ENCODE results near the gene ZBTB44. TPM values are rescaled to one million over a fixed set of nuclear protein-coding genes. Genes with fewer than 3 reads are reported as not detected.
"Not testable (repeated sequence)": the region's sequence is repeated elsewhere in the genome, so short reads cannot be mapped to it uniquely, and the experiment has no call there.

ZBTB44 gene
- total RNA-seq, 2 donors from 2014 or later = 47.7 to 48.1 TPM

DNA sequence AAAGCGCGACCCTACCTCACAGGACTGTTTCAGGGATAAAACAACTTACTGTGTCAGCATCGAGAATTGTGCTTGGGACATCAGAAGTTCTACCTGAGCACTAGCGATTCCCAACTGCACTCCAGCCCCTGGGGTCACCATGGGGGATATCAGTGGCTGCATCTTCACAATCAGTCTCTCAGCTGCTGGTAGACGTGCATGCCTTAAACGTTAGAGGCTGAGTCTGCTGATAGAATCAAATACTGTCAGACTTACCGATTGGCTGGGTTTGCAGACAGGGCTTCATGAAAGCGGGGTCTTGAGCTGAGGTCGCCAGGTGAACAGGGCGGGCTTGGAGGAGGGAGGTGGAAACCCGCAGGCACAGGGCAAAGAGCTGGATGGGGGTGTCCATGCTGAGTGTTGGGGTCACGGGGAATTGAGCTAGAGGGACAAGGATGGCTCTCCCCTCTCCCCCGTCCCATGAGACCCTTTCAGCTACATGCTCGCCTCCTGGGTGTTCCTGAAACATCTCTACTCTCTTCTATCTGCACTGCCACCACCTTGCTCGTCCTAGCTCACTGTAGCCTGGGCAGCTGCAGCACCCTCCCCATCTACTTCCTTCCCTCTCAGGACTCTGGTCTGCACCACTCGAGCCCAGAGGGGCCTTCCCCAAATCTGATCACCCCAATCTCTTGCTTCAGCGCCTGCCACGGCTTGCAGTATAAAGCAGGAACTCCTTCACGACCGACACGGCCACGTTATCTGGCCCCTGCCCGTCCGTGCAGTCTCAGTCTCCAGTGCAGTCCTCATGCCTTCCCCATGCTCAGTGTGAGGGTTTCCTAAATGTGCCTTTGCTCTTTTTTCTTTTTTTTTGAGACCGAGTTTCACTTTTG, 111.7 kb downstream of the ZBTB44 start:
- Mint-ChIP-seq H3K27ac (no peak overlapping the region), H3K27me3 (peaks cover 9% of the 10 kb centered on the region), H3K4me1 (peaks cover 8% of the 10 kb centered on the region), H3K36me3 (ENCODE audit: low read depth) (peaks cover 2% of the 10 kb centered on the region), H3K4me3 (no peak overlapping the region)
- DNase-seq (no peak), ATAC-seq (no peak)
- no peaks in the 10 kb centered on the region for H3K9me3 ChIP-seq (ENCODE audit: control insufficient read depth, low read length, poor library complexity, severe bottlenecking)

DNA sequence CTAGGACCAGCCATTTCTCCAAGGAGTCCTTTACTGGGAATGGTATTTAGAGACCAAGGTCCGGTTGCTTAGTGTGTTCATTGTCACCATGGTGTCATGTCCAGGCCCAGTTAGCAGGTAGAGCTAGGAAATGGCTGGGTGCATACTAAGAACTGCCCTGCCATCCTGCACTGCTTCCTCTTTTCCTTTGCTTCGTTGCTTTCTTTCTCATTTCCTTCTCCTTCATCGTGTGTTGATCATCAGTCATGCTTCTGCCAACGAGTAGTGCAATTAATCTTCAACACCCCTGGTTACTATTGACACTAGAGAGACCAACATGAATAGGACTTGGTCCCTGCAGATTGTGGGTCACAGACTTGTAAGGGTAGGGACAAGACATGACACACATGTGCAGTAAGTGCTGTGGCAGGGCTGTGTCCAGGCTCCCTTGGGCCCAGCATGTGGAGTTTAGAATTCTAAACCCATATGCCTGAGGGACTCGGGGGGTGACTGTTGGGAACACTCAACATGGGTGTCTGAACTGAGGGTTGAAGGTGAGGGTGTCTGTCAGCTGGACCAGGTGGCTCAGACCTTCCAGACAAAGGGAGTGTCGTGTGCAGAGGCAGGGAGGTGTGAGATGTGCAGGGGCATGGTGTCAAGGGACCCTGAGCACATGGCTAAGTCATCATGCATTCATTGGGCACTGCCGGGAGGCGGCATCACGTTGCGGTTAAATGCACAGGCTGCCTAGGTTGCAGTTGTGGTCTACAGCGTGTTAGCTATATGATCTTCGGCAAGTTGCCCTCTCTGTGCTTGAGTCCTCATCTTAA, 112.5 kb downstream of the ZBTB44 start:
- Mint-ChIP-seq H3K36me3 (ENCODE audit: low read depth) (peaks cover 2% of the 10 kb centered on the region), H3K4me1 (peaks cover 8% of the 10 kb centered on the region), H3K27ac (no peak overlapping the region), H3K4me3 (no peak overlapping the region), H3K27me3 (peaks cover 9% of the 10 kb centered on the region)
- ATAC-seq = no peak
- DNase-seq = no peak
- no peaks in the 10 kb centered on the region for H3K9me3 ChIP-seq (ENCODE audit: control insufficient read depth, low read length, poor library complexity, severe bottlenecking)

DNA sequence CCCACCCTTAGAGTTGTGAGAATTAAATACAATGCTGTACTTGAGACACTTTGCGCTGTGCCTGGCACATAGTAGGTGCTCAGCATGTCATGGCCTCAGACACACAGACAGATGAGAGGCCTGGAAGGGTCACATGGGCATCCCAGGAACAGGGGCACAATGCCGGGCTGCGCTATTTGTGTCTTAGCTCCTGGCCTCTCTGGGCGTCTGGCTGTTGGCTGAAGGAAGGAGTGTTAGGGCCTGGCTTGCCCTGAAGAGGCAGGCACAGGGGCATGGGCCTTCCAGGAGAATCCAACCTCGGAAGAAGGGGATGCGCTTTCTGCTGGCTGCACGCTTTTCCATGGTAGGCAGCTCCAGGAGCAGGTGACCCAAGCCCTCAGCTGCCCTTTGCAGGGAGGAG, 113.7 kb downstream of the ZBTB44 start:
- DNase-seq = no peak
- no peaks in the 10 kb centered on the region for H3K9me3 ChIP-seq (ENCODE audit: control insufficient read depth, low read length, poor library complexity, severe bottlenecking)

DNA sequence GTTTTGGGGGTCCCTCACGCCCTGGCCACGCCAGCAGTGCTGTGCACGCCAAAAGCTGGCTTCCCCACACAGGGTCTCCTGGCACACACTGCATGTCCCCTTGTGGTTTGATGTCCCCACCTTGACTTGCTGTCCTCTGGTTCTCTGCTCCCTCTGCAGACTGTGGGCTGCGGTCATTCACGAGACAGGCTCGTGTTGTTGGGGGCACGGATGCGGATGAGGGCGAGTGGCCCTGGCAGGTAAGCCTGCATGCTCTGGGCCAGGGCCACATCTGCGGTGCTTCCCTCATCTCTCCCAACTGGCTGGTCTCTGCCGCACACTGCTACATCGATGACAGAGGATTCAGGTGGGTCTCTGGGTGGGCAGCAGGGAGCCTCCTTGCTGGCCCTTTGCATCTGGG, 114.9 kb downstream of the ZBTB44 start:
- H3K4me1 Mint-ChIP-seq = peaks cover 8% of the 10 kb centered on the region
- no peak for DNase-seq
- H3K4me3 Mint-ChIP-seq = no peak overlapping the region
- H3K27me3 Mint-ChIP-seq = peaks cover 9% of the 10 kb centered on the region
- no peak overlapping the region for H3K27ac Mint-ChIP-seq
- no peaks in the 10 kb centered on the region for H3K9me3 ChIP-seq (ENCODE audit: control insufficient read depth, low read length, poor library complexity, severe bottlenecking)
- ATAC-seq = no peak
- peaks cover 2% of the 10 kb centered on the region for H3K36me3 Mint-ChIP-seq (ENCODE audit: low read depth)

More for the DNA sequence above, 113.7 kb downstream of the ZBTB44 start:
- peaks cover 9% of the 10 kb centered on the region for H3K27me3 Mint-ChIP-seq
- no peak overlapping the region for H3K4me3 Mint-ChIP-seq
- H3K36me3 Mint-ChIP-seq (ENCODE audit: low read depth) = peaks cover 2% of the 10 kb centered on the region
- peaks cover 8% of the 10 kb centered on the region for H3K4me1 Mint-ChIP-seq
- ATAC-seq = no peak
- no peak overlapping the region for H3K27ac Mint-ChIP-seq

DNA sequence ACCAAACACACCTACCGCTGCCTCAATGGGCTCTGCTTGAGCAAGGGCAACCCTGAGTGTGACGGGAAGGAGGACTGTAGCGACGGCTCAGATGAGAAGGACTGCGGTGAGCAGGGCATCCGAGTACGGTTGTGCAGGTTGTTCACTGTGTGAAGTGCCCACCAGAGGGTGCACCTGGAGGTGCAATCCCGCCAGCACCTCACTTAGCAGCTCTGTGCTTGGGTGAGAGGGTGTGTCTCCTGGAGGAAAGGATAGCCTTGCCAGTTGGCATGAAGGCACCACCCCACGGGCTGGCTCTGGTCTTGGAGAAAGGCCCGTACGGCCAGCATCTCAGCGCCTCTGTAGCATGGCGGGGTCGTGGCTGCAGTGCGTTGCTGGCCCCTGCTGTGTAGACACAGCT, 115.8 kb downstream of the ZBTB44 start:
- no peak overlapping the region for H3K27ac Mint-ChIP-seq
- H3K36me3 Mint-ChIP-seq (ENCODE audit: low read depth) = peaks cover 2% of the 10 kb centered on the region
- peaks cover 2% of the 10 kb centered on the region for H3K27me3 Mint-ChIP-seq
- peaks cover 8% of the 10 kb centered on the region for H3K4me1 Mint-ChIP-seq
- ATAC-seq (no peak), DNase-seq (no peak)
- no peak overlapping the region for H3K4me3 Mint-ChIP-seq
- no peaks in the 10 kb centered on the region for H3K9me3 ChIP-seq (ENCODE audit: control insufficient read depth, low read length, poor library complexity, severe bottlenecking)

DNA sequence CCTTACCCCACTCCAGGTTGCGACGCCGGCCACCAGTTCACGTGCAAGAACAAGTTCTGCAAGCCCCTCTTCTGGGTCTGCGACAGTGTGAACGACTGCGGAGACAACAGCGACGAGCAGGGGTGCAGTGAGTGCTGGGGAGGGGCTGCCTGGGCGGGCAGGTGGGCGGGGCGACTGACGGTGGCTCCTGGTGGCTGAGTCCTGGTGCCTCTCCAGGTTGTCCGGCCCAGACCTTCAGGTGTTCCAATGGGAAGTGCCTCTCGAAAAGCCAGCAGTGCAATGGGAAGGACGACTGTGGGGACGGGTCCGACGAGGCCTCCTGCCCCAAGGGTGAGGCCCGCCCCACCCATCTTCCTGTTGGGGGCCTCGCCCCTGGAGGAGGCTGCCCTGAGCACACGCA, 116.4 kb downstream of the ZBTB44 start:
- H3K9me3 ChIP-seq (ENCODE audit: control insufficient read depth, low read length, poor library complexity, severe bottlenecking) = no peaks in the 10 kb centered on the region
- Mint-ChIP-seq H3K4me3 (no peak overlapping the region), H3K36me3 (ENCODE audit: low read depth) (peaks cover 2% of the 10 kb centered on the region), H3K4me1 (peaks cover 5% of the 10 kb centered on the region), H3K27me3 (no peaks in the 10 kb centered on the region), H3K27ac (no peak overlapping the region)
- no peak for DNase-seq
- ATAC-seq = no peak

DNA sequence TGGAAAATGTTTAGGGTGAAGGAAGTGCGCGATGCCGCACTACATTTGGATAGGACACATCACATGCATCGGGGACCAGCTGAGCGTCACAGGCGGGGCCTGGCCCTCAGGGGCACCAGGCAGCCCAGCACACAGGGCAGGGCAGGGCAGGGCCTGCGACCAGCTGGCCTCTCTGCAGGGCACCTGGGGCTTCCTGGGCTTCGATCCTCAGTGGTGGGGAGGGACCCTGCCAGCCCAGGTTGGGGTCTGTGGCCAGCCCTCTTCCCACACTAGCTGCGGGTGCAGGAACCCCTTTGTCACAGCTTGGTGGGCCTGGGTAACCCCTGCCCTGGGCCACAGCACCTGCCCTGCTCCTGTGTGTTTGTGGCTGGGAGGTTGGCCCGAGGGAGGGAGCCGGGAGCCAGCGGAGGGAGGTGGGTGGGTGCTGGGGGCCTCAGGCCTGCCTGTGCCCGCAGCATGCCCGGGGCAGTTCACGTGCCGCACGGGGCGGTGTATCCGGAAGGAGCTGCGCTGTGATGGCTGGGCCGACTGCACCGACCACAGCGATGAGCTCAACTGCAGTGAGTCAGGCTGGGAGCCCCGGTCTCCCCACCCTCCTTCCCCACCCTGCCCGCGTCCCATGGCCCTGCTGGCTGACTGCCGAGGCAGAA, 117.2 kb downstream of the ZBTB44 start:
- peaks cover 2% of the 10 kb centered on the region for H3K36me3 Mint-ChIP-seq (ENCODE audit: low read depth)
- ATAC-seq (no peak), DNase-seq (no peak)
- H3K9me3 ChIP-seq (ENCODE audit: control insufficient read depth, low read length, poor library complexity, severe bottlenecking) = no peaks in the 10 kb centered on the region
- H3K4me1 Mint-ChIP-seq = peaks cover 4% of the 10 kb centered on the region
- no peaks in the 10 kb centered on the region for H3K27me3 Mint-ChIP-seq
- H3K27ac Mint-ChIP-seq = no peak overlapping the region
- no peak overlapping the region for H3K4me3 Mint-ChIP-seq

DNA sequence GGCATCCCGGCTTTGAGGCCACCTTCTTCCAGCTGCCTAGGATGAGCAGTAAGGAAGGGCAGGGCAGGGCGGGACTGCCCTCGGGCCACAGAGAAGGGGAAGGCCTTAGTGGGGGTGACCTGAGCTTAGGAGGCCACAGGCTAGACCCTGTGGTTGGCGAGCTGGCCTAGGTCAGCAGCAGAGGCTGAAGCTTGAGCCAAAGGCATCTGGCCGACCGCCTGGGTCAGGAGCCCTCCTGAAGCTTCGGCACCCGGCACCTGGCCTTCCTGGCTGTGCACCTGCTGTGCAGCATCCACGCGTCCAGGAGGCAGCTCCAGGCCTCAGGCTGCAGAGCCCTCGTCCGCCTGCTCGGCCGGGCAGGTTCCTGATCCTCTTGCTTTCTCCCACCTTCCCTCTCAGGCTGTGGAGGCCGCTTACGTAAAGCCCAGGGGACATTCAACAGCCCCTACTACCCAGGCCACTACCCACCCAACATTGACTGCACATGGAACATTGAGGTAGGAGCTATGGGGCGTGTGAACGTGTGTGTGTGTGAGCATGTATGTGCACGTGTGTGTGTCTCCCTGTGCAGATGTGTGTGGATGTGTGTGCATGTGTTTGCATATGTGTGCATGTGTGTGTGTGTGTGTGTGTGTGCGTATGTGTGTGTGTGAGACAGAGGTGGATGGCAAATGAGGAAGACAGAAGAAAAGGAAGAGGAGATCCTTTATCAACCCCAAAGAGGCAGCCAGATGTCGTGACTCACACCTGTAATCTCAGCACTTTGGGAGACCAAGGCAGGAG, 120.3 kb downstream of the ZBTB44 start:
- Mint-ChIP-seq H3K4me1 (peaks cover 2% of the 10 kb centered on the region), H3K4me3 (no peak overlapping the region), H3K36me3 (ENCODE audit: low read depth) (no peaks in the 10 kb centered on the region), H3K27ac (no peak overlapping the region), H3K27me3 (no peaks in the 10 kb centered on the region)
- no peak for ATAC-seq
- DNase-seq = no peak
- no peaks in the 10 kb centered on the region for H3K9me3 ChIP-seq (ENCODE audit: control insufficient read depth, low read length, poor library complexity, severe bottlenecking)

DNA sequence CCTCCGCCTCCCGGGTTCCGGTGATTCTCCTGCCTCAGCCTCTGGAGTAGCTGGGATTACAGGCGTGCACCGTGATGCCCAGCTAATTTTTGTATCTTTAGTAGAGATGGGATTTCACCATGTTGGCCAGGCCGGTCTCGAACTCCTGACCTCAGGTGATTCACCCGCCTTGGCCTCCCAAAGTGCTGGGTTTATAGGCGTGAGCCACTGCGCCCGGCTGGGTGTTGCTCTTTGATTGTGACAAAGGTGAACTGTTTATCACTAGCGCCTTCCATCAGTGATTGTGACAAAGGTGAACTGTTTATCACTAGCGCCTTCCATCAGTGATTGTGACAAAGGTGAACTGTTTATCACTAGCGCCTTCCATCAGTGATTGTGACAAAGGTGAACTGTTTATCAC, 121.2 kb downstream of the ZBTB44 start:
- ATAC-seq; H3K9me3 ChIP-seq (ENCODE audit: control insufficient read depth, low read length, poor library complexity, severe bottlenecking); H3K4me1 Mint-ChIP-seq; H3K36me3 Mint-ChIP-seq (ENCODE audit: low read depth); H3K4me3 Mint-ChIP-seq; H3K27me3 Mint-ChIP-seq; DNase-seq: not testable (repeated sequence)
- H3K27ac Mint-ChIP-seq = peak overlapping the region; percentile 65

DNA sequence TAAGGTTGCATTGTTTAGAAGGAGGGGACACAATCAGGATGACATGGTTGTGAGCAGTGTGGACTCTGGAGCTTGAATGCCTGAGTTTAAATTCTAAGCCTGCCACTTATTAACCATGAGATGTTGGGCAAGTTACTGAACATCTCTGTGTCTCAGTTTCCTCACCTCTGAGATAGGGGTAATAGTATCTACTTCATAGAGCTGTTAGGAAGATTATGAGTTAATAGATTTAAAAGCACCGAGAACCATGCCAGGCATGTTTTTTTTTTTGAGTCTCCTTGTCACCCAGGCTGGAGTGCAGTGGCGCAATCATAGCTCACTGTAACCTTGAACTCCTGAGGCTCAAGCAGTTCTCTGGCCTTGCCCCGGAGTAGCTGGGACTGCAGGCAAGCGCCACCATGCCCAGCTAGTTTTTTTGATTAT, 121.9 kb downstream of the ZBTB44 start:
- H3K4me1 Mint-ChIP-seq = peaks cover 2% of the 10 kb centered on the region
- H3K36me3 Mint-ChIP-seq (ENCODE audit: low read depth) = no peaks in the 10 kb centered on the region
- no peak overlapping the region for H3K27ac Mint-ChIP-seq
- H3K27me3 Mint-ChIP-seq = no peaks in the 10 kb centered on the region
- ATAC-seq (no peak), DNase-seq (no peak)
- no peak overlapping the region for H3K4me3 Mint-ChIP-seq
- H3K9me3 ChIP-seq (ENCODE audit: control insufficient read depth, low read length, poor library complexity, severe bottlenecking) = no peaks in the 10 kb centered on the region

DNA sequence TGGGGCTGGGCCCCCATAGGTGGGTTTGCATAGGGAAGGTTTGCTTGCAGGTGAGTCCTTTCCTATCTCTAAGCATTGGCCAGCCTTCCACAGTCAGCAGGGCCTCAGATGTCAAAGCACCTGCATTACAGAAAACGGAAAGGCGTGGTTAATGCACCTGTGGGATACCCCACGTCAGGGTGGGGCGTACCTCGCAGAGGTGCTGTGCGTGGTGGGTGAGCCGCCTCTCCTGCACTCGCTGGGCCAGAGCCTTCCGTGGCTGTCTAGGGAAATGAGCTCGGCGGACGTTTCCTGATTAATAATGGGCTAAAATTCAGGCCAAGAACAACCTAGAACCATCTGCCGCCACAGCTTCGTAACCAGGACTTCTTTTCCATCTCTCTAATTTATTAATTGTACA, 122.8 kb downstream of the ZBTB44 start:
- Mint-ChIP-seq H3K36me3 (ENCODE audit: low read depth) (no peaks in the 10 kb centered on the region), H3K27me3 (peaks cover 3% of the 10 kb centered on the region), H3K4me1 (peaks cover 2% of the 10 kb centered on the region), H3K27ac (no peak overlapping the region), H3K4me3 (no peak overlapping the region)
- no peak for ATAC-seq
- H3K9me3 ChIP-seq (ENCODE audit: control insufficient read depth, low read length, poor library complexity, severe bottlenecking) = no peaks in the 10 kb centered on the region
- no peak for DNase-seq

DNA sequence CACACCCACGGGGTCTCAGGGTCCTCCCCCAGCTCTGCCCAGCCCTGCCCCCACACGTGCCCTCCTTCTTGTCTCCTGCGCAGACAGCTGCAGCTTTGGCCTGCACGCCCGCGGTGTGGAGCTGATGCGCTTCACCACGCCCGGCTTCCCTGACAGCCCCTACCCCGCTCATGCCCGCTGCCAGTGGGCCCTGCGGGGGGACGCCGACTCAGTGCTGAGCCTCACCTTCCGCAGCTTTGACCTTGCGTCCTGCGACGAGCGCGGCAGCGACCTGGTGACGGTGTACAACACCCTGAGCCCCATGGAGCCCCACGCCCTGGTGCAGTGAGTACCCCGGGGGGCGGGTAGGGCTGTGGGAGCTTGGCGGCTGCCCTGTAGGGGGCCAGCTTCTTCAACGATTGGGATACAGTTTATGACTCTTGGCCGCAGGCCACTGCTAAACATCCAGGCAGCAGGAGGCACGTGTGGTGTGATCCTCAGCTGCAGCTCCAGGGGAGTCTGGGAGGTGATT, 124.3 kb downstream of the ZBTB44 start:
- Mint-ChIP-seq H3K4me1 (peaks cover 2% of the 10 kb centered on the region), H3K4me3 (no peak overlapping the region), H3K27ac (no peak overlapping the region), H3K36me3 (ENCODE audit: low read depth) (no peaks in the 10 kb centered on the region), H3K27me3 (peaks cover 13% of the 10 kb centered on the region)
- H3K9me3 ChIP-seq (ENCODE audit: control insufficient read depth, low read length, poor library complexity, severe bottlenecking) = no peaks in the 10 kb centered on the region
- no peak for DNase-seq
- no peak for ATAC-seq

All from T-helper 17 cell (primary cell).